Measurements from ENCODE around the gene MTMR12.
"Not testable (repeated sequence)": the region's sequence is repeated elsewhere in the genome, so short reads cannot be mapped to it uniquely, and the experiment has no call there.

MTMR12 gene

DNA sequence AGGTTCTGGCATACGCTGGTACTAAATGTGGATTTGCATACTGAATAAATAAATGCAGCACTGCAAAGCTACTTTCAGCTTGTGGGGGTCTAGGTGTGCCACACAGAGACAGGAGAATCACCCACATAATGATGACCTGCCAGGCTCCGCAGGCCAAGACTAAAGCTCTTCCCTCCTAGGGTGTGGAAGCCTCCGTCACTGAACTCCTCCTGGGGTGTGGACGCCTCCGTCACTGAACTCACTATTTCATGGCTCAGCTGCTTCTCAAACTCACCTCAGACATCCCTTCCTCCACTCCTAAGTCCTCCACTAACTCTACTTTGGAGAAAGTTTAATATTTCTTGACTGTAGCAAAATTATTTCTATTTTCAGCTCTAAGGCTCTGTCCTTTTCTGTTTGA lies 73.4 kb downstream of the MTMR12 start:
- in situ Hi-C loops (cut with MboI; ENCODE audit: low sequenced_read_pairs), result no loop called here

DNA sequence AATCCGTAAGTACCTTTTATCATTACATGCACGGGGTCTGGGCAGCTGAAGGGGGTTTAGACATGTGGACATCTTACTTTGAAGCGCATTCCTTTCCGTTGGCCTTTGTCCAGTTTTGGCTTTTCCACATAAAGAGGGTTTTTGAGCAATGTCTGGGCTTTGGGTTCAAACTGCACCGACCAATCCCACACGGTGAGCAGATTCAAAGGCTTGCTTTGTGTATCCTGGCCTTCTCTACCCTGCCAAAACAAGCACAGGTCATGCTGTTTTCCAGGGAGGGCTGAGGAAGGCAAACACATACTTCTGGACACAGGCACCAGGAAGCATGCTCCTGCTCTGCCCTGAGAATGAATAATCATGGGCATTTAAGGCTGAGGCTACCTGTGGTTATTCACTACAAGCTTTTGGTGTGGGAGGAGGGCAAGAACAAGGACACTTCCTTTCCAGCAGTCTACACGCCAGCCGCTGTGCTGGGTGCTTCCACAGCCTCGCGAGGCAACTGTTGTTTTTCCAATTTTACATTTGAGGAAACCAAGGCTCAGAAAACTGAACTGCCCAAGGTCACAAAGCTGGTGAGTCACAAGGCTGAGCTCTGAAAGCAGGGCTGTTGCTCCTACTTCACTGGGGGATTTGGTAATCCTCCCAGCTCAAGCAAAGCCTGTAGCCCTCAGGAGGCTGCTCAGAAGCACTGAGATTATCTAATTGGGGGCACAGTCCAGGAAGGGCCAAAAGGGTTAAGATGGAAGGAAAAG lies 78.9 kb downstream of the MTMR12 start:
- in situ Hi-C loops (cut with MboI; ENCODE audit: low sequenced_read_pairs), result no loop called here

DNA sequence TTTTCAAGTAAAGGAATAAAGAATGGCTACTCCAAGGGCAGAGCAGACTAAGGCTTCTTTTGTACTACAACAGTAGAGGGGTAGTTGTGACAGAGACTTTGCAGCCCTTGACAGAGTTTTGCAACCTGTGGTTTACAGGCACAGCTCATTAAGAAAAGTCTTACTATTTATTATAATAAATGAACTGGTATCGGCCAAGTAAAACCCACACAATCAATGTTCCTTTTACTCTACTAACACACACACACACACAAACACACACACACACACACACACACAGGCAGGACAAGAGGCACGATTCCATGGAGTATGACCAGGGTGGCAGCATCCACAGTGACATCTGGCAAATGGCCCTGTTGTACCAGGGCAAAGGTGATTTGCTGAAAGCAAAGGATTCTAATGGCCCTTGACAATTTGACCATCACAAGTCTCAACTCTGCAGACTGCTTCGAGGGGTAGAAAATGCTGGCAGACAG lies 79.5 kb downstream of the MTMR12 start:
- in situ Hi-C loops (cut with MboI; ENCODE audit: low sequenced_read_pairs), result no loop called here

DNA sequence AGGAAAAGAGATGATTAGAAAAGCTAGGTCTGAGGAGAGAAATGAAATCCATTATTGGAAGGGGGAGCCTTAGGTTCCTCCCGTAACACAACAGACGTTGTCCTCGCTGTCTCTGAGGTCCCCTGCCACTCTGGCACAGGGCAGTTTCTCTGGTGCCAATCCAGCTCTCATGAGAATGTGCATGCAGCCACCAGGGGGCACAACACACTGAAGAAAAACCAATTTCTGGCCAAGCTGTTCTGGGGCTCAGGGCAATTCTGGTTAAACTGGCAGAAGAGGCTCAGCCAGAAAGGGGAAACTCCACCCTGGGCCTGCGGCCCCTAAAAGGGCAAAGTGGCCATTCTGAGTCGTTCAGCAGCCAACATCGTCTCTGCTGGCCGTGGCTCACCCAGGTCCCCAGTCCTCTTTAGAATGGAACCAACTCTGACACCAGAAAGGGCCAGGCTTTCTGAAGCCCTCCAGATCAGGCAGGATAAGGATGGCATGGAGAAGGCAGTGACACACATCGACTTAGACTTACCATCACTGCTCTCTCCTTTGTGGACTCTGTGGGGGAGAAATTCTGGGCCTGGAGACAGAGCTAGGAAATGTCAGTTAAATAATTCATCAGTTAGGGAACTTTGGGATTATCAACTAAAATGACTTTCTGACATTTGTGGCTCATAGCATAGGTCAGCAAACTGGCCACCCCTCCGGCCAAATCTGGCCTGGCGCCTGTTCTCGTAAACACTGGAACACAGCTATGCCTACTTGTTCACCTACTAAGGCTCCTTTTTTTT lies 80.1 kb downstream of the MTMR12 start:
- in situ Hi-C loops (cut with MboI; ENCODE audit: low sequenced_read_pairs), result no loop called here

- in situ Hi-C loops (cut with MboI; ENCODE audit: low sequenced_read_pairs), result no loop called here
Observed at GRCh38 chr5:32231929-32232328, 80.8 kb downstream of the MTMR12 start.

- in situ Hi-C loops (cut with MboI; ENCODE audit: low sequenced_read_pairs), result no loop called here
Observed at GRCh38 chr5:32231241-32231640, 81.5 kb downstream of the MTMR12 start.

GRCh38 chr5:32230356-32231099 lies 82.2 kb downstream of the MTMR12 start:
- in situ Hi-C loops (cut with MboI; ENCODE audit: low sequenced_read_pairs), result no loop called here

DNA sequence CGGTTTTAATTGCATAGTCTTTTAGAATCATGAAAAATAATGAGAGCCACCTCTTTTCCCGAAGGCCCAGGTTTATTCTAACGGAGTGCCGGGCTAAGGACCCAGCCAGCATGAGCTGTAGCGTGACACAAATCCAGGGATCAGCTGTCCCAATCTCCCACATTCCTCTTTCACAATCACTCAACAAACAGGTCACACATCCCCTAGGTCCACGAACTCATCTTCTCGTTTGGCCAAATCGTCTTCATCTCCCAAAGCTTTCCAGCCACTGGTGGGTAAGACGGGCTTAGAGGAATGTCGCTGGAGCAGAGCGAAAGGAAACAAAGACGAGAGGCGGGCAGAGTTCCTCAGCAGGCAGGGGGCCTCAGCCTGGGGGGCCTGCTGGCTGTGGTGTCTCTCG lies 83.2 kb downstream of the MTMR12 start:
- in situ Hi-C loops (cut with MboI; ENCODE audit: low sequenced_read_pairs), result no loop called here

GRCh38 chr5:32228816-32229215 lies 83.9 kb downstream of the MTMR12 start:
- in situ Hi-C loops (cut with MboI; ENCODE audit: low sequenced_read_pairs), result no loop called here

- in situ Hi-C loops (cut with MboI; ENCODE audit: low sequenced_read_pairs), result no loop called here
Observed at GRCh38 chr5:32225445-32225844, 87.3 kb downstream of the MTMR12 start.

DNA sequence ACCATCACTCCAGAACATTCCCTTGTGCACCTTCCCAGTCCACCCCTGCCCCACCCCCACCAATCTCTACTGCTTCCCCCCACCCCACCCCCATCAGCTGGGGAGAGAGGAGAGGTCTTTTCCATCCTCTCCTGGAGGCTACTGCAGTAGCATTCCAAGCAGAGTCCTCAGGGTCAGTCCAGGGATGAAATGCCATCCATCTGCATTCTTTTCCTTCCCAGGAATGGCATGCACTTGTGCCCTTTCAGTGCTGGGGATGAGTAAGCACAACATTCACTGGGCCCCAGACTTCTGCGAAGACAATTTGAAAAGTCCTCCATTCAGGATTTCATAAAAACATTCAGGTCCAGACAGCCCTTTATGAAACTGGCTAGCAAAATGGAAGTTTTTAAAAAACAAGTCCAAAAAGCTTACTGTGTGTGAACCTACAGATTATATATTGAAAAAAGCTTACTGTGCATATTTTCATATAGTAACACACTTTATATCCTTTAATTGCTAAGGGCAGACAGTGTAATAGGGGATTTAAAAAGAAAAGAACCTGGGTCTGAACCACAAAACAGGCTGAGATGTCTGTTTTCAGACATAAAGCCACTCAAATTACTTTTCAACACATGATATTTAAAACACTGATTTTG lies 88.6 kb downstream of the MTMR12 start:
- in situ Hi-C loops (cut with MboI; ENCODE audit: low sequenced_read_pairs), result no loop called here

GRCh38 chr5:32222723-32223470 lies 89.8 kb downstream of the MTMR12 start:
- in situ Hi-C loops (cut with MboI; ENCODE audit: low sequenced_read_pairs), result no loop called here

DNA sequence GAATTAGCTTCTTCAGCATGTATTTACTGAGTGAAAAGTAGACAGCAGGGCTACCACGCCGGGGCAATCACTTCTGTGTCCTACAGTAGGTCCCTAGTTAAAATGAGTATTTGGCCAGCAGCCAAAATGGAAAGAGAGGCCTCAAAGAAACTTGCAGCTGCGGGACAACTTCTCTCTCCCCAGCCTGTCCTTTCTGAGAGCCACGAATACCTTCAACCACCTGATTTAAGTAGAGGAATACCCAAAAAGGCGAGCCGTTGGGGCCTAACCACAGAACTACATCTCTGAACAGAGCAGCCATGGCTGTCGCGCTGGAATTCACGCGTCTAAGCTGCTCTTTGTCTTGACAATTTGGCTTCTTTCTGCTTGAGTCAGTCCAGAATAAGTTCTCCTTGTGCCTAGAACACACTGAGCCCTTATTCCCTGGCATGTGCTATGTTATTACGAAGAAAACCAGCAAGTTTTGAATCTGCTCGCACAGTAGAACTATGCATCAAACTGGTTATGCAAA lies 94.8 kb downstream of the MTMR12 start:
- in situ Hi-C loops (cut with MboI; ENCODE audit: low sequenced_read_pairs), result no loop called here

DNA sequence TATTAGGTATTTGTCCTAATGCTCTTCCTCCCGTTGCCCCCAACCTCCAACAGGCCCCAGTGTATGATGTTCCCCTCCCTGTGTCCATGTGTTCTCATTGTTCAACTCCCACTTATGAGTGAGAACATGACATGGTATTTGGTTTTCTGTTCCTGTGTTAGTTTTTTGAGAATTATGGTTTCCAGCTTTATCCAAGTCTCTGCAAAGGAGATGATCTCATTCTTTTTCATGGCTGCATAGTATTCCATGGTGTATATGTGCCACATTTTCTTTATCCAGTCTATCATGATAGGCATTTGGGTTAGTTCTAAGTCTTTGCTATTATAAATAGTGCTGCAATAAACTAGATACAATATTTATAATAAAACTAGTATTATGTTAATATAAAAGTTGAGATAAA lies 98.4 kb downstream of the MTMR12 start:
- in situ Hi-C loops (cut with MboI; ENCODE audit: low sequenced_read_pairs), result not testable (repeated sequence)

DNA sequence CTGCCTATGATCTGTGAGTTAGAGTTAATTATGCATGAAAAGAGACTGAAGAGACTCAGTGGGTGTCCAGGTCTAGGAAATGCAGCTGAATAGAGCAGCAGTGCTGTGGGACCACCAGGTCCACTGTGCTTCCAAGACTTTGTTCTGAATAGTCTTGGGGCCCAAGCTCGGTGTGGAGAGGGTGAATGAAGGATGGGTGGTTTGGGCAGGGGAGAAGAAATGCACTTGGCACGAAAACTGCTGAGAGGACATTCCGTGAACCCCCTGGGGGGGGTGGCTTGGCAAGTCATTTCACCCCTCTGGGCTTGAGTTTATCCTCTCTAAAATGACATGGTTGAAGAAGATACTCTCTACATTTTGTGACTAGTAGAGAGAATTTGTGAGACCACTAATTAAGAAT lies 102.6 kb downstream of the MTMR12 start:
- in situ Hi-C loops (cut with MboI; ENCODE audit: low sequenced_read_pairs), result no loop called here

GRCh38 chr5:32208837-32209236 lies 103.9 kb downstream of the MTMR12 start:
- in situ Hi-C loops (cut with MboI; ENCODE audit: low sequenced_read_pairs), result not testable (repeated sequence)

DNA sequence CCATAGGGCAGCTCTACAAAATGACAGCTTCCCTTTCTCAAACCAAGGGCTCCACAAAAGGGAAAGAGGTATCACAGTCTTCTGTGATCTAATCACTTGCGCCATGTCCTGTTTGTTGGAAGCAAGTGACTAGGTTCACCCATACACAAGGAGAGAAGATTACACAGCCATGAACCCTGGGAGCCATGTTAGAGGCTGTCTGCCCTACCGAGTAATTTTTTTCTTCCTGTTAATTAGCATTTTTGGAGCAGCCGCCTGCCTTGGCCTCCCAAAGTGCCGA lies 105.4 kb downstream of the MTMR12 start:
- in situ Hi-C loops (cut with MboI; ENCODE audit: low sequenced_read_pairs), result no loop called here

- in situ Hi-C loops (cut with MboI; ENCODE audit: low sequenced_read_pairs), result no loop called here
Observed at GRCh38 chr5:32206509-32207354, 106.0 kb downstream of the MTMR12 start.

DNA sequence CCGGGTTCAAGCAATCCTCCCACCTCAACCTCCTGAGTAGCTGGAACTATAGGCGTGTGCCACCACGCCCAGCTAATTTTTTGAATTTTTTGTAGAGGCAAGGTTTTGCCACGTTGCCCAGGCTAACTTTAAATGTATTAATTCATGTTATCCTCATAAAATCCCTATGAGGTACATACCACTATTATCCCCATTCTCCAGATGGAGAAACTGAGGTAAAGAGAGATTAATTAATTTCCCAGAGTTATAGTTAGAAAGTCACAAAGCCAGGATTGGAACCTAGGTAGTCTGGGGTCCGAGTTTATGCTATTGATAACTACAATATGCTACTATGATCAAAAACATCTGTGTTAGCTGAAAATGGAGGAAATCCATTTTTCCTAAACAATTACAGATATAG lies 106.7 kb downstream of the MTMR12 start:
- in situ Hi-C loops (cut with MboI; ENCODE audit: low sequenced_read_pairs), result no loop called here

DNA sequence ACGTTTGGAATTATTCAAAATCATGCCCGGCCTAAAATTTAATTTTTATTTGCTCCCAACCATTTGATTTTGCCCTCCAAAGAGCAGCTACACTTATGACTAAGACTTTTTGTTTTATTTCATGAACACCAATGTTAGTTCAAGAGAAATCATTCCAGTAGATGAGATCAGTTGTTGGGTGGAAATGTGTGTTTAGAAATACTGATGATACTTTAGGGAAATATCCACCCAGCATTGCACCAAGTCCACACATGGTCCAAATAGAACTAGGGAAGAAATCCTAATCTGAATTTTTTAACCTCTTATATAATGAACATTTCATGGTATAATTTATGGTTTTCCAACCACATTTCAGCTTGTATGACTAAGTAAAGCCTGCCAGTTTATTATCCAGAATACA lies 110.3 kb downstream of the MTMR12 start:
- in situ Hi-C loops (cut with MboI; ENCODE audit: low sequenced_read_pairs), result no loop called here

Measured in hTERT RPE-1 (cell line).